ENCODE results near the gene ATP2A3. TPM values are rescaled to one million over a fixed set of nuclear protein-coding genes. Genes with fewer than 3 reads are reported as not detected.

Gene ATP2A3
- total and polyA plus RNA-seq, 2 donors (not counting 1 experiment from before 2014, with no cell fraction given) = 697 to 817 TPM

DNA sequence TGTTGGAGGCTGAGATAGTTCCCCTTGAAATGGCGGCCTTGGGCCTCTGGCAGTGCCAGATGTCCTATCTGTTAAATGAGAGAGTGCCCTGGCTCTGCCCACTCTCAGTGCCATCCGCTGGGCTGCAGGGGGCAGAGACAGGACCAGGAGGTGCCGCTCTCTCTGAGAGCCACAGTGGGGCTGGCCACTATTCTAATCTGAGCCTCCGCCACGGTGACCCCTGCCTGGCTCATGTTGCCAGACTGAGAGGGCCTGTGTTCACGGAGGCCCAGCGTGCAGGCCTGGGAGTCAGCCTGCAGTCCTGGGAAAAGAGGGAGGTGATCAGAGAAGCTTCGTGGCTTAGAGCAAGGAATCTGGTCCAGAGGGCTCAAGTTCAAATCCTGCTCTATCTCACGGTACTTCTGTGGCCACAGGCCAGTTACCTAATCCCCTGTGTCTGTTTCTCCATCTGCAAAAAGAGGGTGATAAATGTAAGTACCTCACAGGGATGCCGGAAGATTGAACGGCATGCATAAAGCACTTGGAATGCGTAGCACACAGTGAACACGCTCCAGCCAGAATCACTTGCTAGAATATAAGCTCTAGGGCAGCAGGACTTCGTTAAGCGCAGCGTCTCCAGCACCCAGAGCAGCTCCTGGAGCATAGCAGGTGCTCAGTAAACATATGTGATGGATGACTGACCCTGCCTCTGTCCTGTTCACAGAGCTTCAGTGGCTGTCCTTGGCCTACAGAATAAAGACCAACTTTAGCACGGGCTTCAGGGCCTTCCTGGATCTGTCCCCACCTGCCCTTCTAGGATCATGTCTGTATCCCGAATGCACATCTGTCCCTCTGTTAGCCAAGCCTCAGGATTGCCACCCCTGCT lies 6.3 kb downstream of the ATP2A3 start:
- TF ChIP-seq, protein P1, sequence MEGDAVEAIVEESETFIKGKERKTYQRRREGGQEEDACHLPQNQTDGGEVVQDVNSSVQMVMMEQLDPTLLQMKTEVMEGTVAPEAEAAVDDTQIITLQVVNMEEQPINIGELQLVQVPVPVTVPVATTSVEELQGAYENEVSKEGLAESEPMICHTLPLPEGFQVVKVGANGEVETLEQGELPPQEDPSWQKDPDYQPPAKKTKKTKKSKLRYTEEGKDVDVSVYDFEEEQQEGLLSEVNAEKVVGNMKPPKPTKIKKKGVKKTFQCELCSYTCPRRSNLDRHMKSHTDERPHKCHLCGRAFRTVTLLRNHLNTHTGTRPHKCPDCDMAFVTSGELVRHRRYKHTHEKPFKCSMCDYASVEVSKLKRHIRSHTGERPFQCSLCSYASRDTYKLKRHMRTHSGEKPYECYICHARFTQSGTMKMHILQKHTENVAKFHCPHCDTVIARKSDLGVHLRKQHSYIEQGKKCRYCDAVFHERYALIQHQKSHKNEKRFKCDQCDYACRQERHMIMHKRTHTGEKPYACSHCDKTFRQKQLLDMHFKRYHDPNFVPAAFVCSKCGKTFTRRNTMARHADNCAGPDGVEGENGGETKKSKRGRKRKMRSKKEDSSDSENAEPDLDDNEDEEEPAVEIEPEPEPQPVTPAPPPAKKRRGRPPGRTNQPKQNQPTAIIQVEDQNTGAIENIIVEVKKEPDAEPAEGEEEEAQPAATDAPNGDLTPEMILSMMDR (IDR thresholded peaks at IDR 0.05) = no peak
- TF ChIP-seq EZH2 (IDR thresholded peaks at IDR 0.05; ENCODE audit: borderline replicate concordance, insufficient read depth, low read depth, low read length, poor library complexity, severe bottlenecking) = no peak
- Histone ChIP-seq H3K4me3 (ENCODE audit: control extremely low read depth in 1 of 5, extremely low read depth in 1 of 5, insufficient read depth in 1 of 5, low read depth in 2 of 5, low read length in 4 of 5) (no peak overlapping the region), H3K27ac (ENCODE audit: low read length in 2 of 2) (peak overlapping the region in 1 of 2 donors; percentile 26), H3K36me3 (replicated peaks in 1 of 2; ENCODE audit: control extremely low read depth in 1 of 2, control insufficient read depth in 1 of 2, extremely low read depth in 1 of 2, insufficient read depth in 2 of 2, low read length in 1 of 2) (peaks cover 0 to 80% of the 10 kb centered on the region in 2 experiments), H3K4me1 (ENCODE audit: control insufficient read depth in 2 of 2, insufficient read depth in 2 of 2, low read length in 2 of 2) (peaks cover 55 to 80% of the 10 kb centered on the region in 2 donors), H2AFZ (ENCODE audit: insufficient read depth, low read depth, low read length, poor library complexity, severe bottlenecking) (no peak overlapping the region), H3K27me3 (replicated peaks in 1 of 4; ENCODE audit: control extremely low read depth in 1 of 4, control insufficient read depth in 3 of 4, insufficient read depth in 4 of 4, low read length in 3 of 4) (no peaks in the 10 kb centered on the region), H3K9ac (ENCODE audit: low read length) (no peak overlapping the region), H4K20me1 (ENCODE audit: control insufficient read depth, insufficient read depth, low read length, poor library complexity, severe bottlenecking) (peaks cover 94% of the 10 kb centered on the region), H3K4me2 (replicated peaks; ENCODE audit: low read depth, low read length, poor library complexity, severe bottlenecking) (peak overlapping the region; percentile 50), H3K79me2 (ENCODE audit: control insufficient read depth, insufficient read depth, low read length) (peaks cover 97% of the 10 kb centered on the region), H3K9me3 (ENCODE audit: control extremely low read depth in 1 of 3, control insufficient read depth in 2 of 3, insufficient read depth in 1 of 3, low read length in 2 of 3) (no peaks in the 10 kb centered on the region)
- H3K4me3 Mint-ChIP-seq = peak overlapping the region; percentile 45
- CTCF ChIA-PET = interaction anchor here (1.0 to 12.2 kb wide), 3 partner anchors 44 to 95 kb away, joined by 3 to 157 read pairs (median 12); partner anchors contain the start of gene P2RX1
- ATAC-seq (ENCODE audit: low read depth) (no peak), DNase-seq (no peak)
- H3K4me1 Mint-ChIP-seq = peaks cover 66% of the 10 kb centered on the region
- POLR2A ChIA-PET = interaction anchor here (0.6 to 1.4 kb wide), 2 partner anchors 44 to 217 kb away, joined by 3 to 4 read pairs; no protein-coding TSS in a partner anchor
- intact Hi-C loops (cut with micrococcal nuclease) = no loop called here
- no peaks in the 10 kb centered on the region for H3K9me3 Mint-ChIP-seq (ENCODE audit: insufficient read depth)
- 89% methylated on average over 16 of the region's 18 CpGs for WGBS (ENCODE audit: insufficient coverage)
- H3K27me3 Mint-ChIP-seq = no peaks in the 10 kb centered on the region
- H3K27ac Mint-ChIP-seq = peak overlapping the region; percentile 78

DNA sequence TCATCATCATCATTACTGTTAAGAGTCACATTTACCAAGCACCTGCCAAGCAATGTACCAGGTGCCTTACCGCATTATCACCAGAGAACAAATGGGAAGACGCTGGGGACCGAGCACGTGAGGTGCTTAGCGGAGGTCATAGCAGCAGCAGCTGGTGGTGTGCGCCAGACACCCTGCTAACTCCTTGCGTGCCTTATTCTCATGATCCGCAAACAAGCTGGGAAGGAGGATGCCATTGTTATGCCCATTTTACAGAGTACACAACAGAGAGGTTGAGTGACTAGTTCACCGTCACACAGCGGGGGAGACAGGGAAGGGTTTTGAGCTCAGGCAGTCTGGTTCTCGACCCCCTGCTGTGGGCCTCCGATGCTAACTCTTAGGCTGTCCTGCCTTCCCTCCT lies 7.3 kb downstream of the ATP2A3 start:
- Histone ChIP-seq H2AFZ (ENCODE audit: insufficient read depth, low read depth, low read length, poor library complexity, severe bottlenecking) (no peak overlapping the region), H3K27ac (ENCODE audit: low read length in 2 of 2) (peak overlapping the region; percentile 2 to 65), H4K20me1 (ENCODE audit: control insufficient read depth, insufficient read depth, low read length, poor library complexity, severe bottlenecking) (peaks cover 94% of the 10 kb centered on the region), H3K79me2 (ENCODE audit: control insufficient read depth, insufficient read depth, low read length) (peaks cover 97% of the 10 kb centered on the region), H3K27me3 (replicated peaks in 1 of 4; ENCODE audit: control extremely low read depth in 1 of 4, control insufficient read depth in 3 of 4, insufficient read depth in 4 of 4, low read length in 3 of 4) (no peaks in the 10 kb centered on the region), H3K4me3 (ENCODE audit: control extremely low read depth in 1 of 5, extremely low read depth in 1 of 5, insufficient read depth in 1 of 5, low read depth in 2 of 5, low read length in 4 of 5) (no peak overlapping the region), H3K9ac (ENCODE audit: low read length) (peak overlapping the region; percentile 37), H3K36me3 (replicated peaks in 1 of 2; ENCODE audit: control extremely low read depth in 1 of 2, control insufficient read depth in 1 of 2, extremely low read depth in 1 of 2, insufficient read depth in 2 of 2, low read length in 1 of 2) (peaks cover 0 to 81% of the 10 kb centered on the region in 2 experiments), H3K9me3 (ENCODE audit: control extremely low read depth in 1 of 3, control insufficient read depth in 2 of 3, insufficient read depth in 1 of 3, low read length in 2 of 3) (no peaks in the 10 kb centered on the region), H3K4me1 (ENCODE audit: control insufficient read depth in 2 of 2, insufficient read depth in 2 of 2, low read length in 2 of 2) (peaks cover 47 to 70% of the 10 kb centered on the region in 2 donors), H3K4me2 (replicated peaks; ENCODE audit: low read depth, low read length, poor library complexity, severe bottlenecking) (peak overlapping the region; percentile 50)
- DNase-seq (no peak), ATAC-seq (ENCODE audit: low read depth) (no peak)
- Mint-ChIP-seq H3K9me3 (ENCODE audit: insufficient read depth) (no peaks in the 10 kb centered on the region), H3K4me1 (peaks cover 58% of the 10 kb centered on the region), H3K27me3 (no peaks in the 10 kb centered on the region), H3K27ac (peak overlapping the region; percentile 85), H3K4me3 (peak overlapping the region; percentile 31)
- intact Hi-C loops (cut with micrococcal nuclease) = no loop called here
- TF ChIP-seq, protein P1 (IDR thresholded peaks at IDR 0.05) = no peak
- CTCF ChIA-PET = interaction anchor here (0.9 to 2.3 kb wide), 4 partner anchors 10 to 49 kb away, joined by 3 to 12 read pairs (median 5); no protein-coding TSS in a partner anchor
- POLR2A ChIA-PET = interaction anchor here (0.6 to 1.4 kb wide), 3 partner anchors 11 to 67 kb away, joined by 3 to 4 read pairs (median 4); no protein-coding TSS in a partner anchor
- WGBS (ENCODE audit: insufficient coverage) = 92% methylated on average over 12 of the region's 12 CpGs
